Stimulated activated CD8-positive, alpha-beta memory T cell treated with anti-CD3 and anti-CD28 coated beads, Interleukin-2, amount 100 ng/mL, for 1 hour (primary cell): ENCODE measurements around the gene PAPPA2.
"Not testable (repeated sequence)": the region's sequence is repeated elsewhere in the genome, so short reads cannot be mapped to it uniquely, and the experiment has no call there.

Experiments
- DNase-seq, 2 donors: peaks; one replicate each; pipeline ENCODE4 v3.0.0-alpha.2; 2020; ENCODE audit warnings: low read depth in 2 of 2

The PAPPA2 gene

GRCh38 chr1:176692988-176693696 lies 230.2 kb downstream of the PAPPA2 start:
- no peak for DNase-seq

- DNase-seq = no peak
These were observed 230.8 kb downstream of the PAPPA2 start for GRCh38 chr1:176693697-176694329.

- no peak for DNase-seq
These were observed 231.7 kb downstream of the PAPPA2 start for GRCh38 chr1:176694713-176695112.

- DNase-seq = no peak
These were observed 233.1 kb downstream of the PAPPA2 start for GRCh38 chr1:176696109-176696508.

- DNase-seq = no peak
These were observed 233.7 kb downstream of the PAPPA2 start for GRCh38 chr1:176696689-176697088.

- no peak for DNase-seq
These were observed 236.8 kb downstream of the PAPPA2 start for GRCh38 chr1:176699821-176700220.

- no peak for DNase-seq
These were observed 238.3 kb downstream of the PAPPA2 start for GRCh38 chr1:176701151-176701866.

- DNase-seq = no peak
These were observed 239.9 kb downstream of the PAPPA2 start for GRCh38 chr1:176702901-176703300.

GRCh38 chr1:176705585-176705984 lies 242.6 kb downstream of the PAPPA2 start:
- no peak for DNase-seq

- no peak for DNase-seq
These were observed 254.2 kb downstream of the PAPPA2 start for GRCh38 chr1:176717066-176717750.

- DNase-seq = no peak
These were observed 256.5 kb downstream of the PAPPA2 start for GRCh38 chr1:176719447-176719846.

- no peak for DNase-seq
These were observed 257.9 kb downstream of the PAPPA2 start for GRCh38 chr1:176720838-176721237.

GRCh38 chr1:176733661-176734060 lies 270.7 kb downstream of the PAPPA2 start:
- DNase-seq = no peak

- no peak for DNase-seq
These were observed 272.2 kb downstream of the PAPPA2 start for GRCh38 chr1:176735201-176735600.

GRCh38 chr1:176736015-176736414 lies 273.0 kb downstream of the PAPPA2 start:
- DNase-seq = no peak

GRCh38 chr1:176741181-176741580 lies 278.2 kb downstream of the PAPPA2 start:
- DNase-seq = no peak

GRCh38 chr1:176742322-176742721 lies 279.3 kb downstream of the PAPPA2 start:
- DNase-seq = no peak

GRCh38 chr1:176744142-176744541 lies 281.2 kb downstream of the PAPPA2 start:
- DNase-seq = no peak

GRCh38 chr1:176745945-176746344 lies 283.0 kb downstream of the PAPPA2 start:
- DNase-seq = no peak

- no peak for DNase-seq
These were observed 289.5 kb downstream of the PAPPA2 start for GRCh38 chr1:176752505-176752904.

- no peak for DNase-seq
These were observed 291.7 kb downstream of the PAPPA2 start for GRCh38 chr1:176754676-176755075.

- DNase-seq = not testable (repeated sequence)
These were observed 293.8 kb downstream of the PAPPA2 start for GRCh38 chr1:176756817-176757216.
